ENCODE data around the gene ADH4. TPM values are rescaled to one million over a fixed set of nuclear protein-coding genes. Genes with fewer than 3 reads are reported as not detected.
"Not testable (repeated sequence)": the region's sequence is repeated elsewhere in the genome, so short reads cannot be mapped to it uniquely, and the experiment has no call there.

Gene ADH4
- total RNA-seq, 1 donor from 2014 or later = not detected

GRCh38 chr4:99134586-99134985 lies 9.5 kb downstream of the ADH4 start:
- no peak for DNase-seq (ENCODE audit: low read depth in 2 of 2)

GRCh38 chr4:99131378-99131777 lies 12.7 kb downstream of the ADH4 start:
- DNase-seq (ENCODE audit: low read depth in 2 of 2) = no peak

GRCh38 chr4:99126376-99126775 lies 17.7 kb downstream of the ADH4 start:
- no peak for DNase-seq (ENCODE audit: low read depth in 2 of 2)

GRCh38 chr4:99121008-99121407 lies 23.1 kb downstream of the ADH4 start:
- DNase-seq (ENCODE audit: low read depth in 2 of 2) = no peak

- no peak for DNase-seq (ENCODE audit: low read depth in 2 of 2)
Measured at GRCh38 chr4:99120501-99120900, 23.6 kb downstream of the ADH4 start.

- DNase-seq (ENCODE audit: low read depth in 2 of 2) = peak; percentile 24 to 29
Measured at GRCh38 chr4:99117876-99118693, 26.0 kb downstream of the ADH4 start.

GRCh38 chr4:99117122-99117841 lies 26.8 kb downstream of the ADH4 start:
- DNase-seq (ENCODE audit: low read depth in 2 of 2) = not testable (repeated sequence)

- not testable (repeated sequence) for DNase-seq (ENCODE audit: low read depth in 2 of 2)
Measured at GRCh38 chr4:99109286-99109685, 34.8 kb downstream of the ADH4 start.

GRCh38 chr4:99104153-99104552 lies 39.9 kb downstream of the ADH4 start:
- no peak for DNase-seq (ENCODE audit: low read depth in 2 of 2)

- peak in 1 of 2 donors; percentile 13 for DNase-seq (ENCODE audit: low read depth in 2 of 2)
Measured at GRCh38 chr4:99103166-99103565, 40.9 kb downstream of the ADH4 start.

- DNase-seq (ENCODE audit: low read depth in 2 of 2) = no peak
Measured at GRCh38 chr4:99102634-99103033, 41.5 kb downstream of the ADH4 start.

GRCh38 chr4:99100876-99101275 lies 43.2 kb downstream of the ADH4 start:
- no peak for DNase-seq (ENCODE audit: low read depth in 2 of 2)

- DNase-seq (ENCODE audit: low read depth in 2 of 2) = not testable (repeated sequence)
Measured at GRCh38 chr4:99099814-99100213, 44.3 kb downstream of the ADH4 start.

- DNase-seq (ENCODE audit: low read depth in 2 of 2) = no peak
Measured at GRCh38 chr4:99099311-99099710, 44.8 kb downstream of the ADH4 start.

GRCh38 chr4:99091841-99092240 lies 52.3 kb downstream of the ADH4 start:
- DNase-seq (ENCODE audit: low read depth in 2 of 2) = peak in 1 of 2 donors; percentile 18

- DNase-seq (ENCODE audit: low read depth in 2 of 2) = no peak
Measured at GRCh38 chr4:99091216-99091575, 52.9 kb downstream of the ADH4 start.

GRCh38 chr4:99090481-99091215 lies 53.4 kb downstream of the ADH4 start:
- no peak for DNase-seq (ENCODE audit: low read depth in 2 of 2)

- DNase-seq (ENCODE audit: low read depth in 2 of 2) = peak; percentile 71 to 79
Measured at GRCh38 chr4:99088481-99089365, 55.4 kb downstream of the ADH4 start, which contains the start of gene ADH5. ADH5 (minus strand) TSS chr4:99088788; CDS start chr4:99088700, 88 bp downstream.

GRCh38 chr4:99088023-99088449 lies 56.1 kb downstream of the ADH4 start:
- peak; percentile 29 to 73 for DNase-seq (ENCODE audit: low read depth in 2 of 2)

GRCh38 chr4:99084595-99084994 lies 59.5 kb downstream of the ADH4 start:
- no peak for DNase-seq (ENCODE audit: low read depth in 2 of 2)

GRCh38 chr4:99082192-99082591 lies 61.9 kb downstream of the ADH4 start:
- DNase-seq (ENCODE audit: low read depth in 2 of 2) = no peak
